ENCODE results near the gene CDH15. TPM values are rescaled to one million over a fixed set of nuclear protein-coding genes. Genes with fewer than 3 reads are reported as not detected.

CDH15 gene
- total RNA-seq, 4 donors from 2014 or later: 0.84 to 8.1 (median 1.9) TPM

- no peak overlapping the region for H3K27ac ChIP-seq
- no peak overlapping the region for H3K4me3 ChIP-seq
- no peaks in the 10 kb centered on the region for H3K4me1 ChIP-seq
- H3K27me3 ChIP-seq: no peaks in the 10 kb centered on the region
- peaks cover 0 to 72% (median 13%) of the 10 kb centered on the region in 3 donors for H3K36me3 ChIP-seq
- H3K9me3 ChIP-seq: peaks cover 0 to 14% (median 0%) of the 10 kb centered on the region in 4 donors
- no peak for TF ChIP-seq EP300 (IDR thresholded peaks at IDR 0.05)
- no peak for TF ChIP-seq POLR2A (IDR thresholded peaks at IDR 0.05)
- no peak for TF ChIP-seq CTCF (IDR thresholded peaks at IDR 0.05)
- WGBS, 2 donors: 97 to 100% methylated on average over 1 of the region's 1 CpG
- no peak for DNase-seq (ENCODE audit: low spot score in 2 of 2)
These were observed 42.2 kb upstream of the CDH15 start for GRCh38 chr16:89129378-89129777.

GRCh38 chr16:89130448-89130847 is 41.1 kb upstream of the CDH15 start:
- no peak for DNase-seq (ENCODE audit: low spot score in 2 of 2)
- peaks cover 0 to 12% (median 0%) of the 10 kb centered on the region in 4 donors for H3K9me3 ChIP-seq
- no peaks in the 10 kb centered on the region for H3K27me3 ChIP-seq
- 95 to 96% methylated on average over 5 of the region's 5 CpGs for WGBS, 2 donors
- TF ChIP-seq CTCF (IDR thresholded peaks at IDR 0.05) (no peak), EP300 (IDR thresholded peaks at IDR 0.05) (no peak), POLR2A (IDR thresholded peaks at IDR 0.05) (no peak)
- no peak overlapping the region for H3K4me3 ChIP-seq
- H3K4me1 ChIP-seq: no peaks in the 10 kb centered on the region
- H3K27ac ChIP-seq: no peak overlapping the region
- H3K36me3 ChIP-seq: peaks cover 0 to 72% (median 21%) of the 10 kb centered on the region in 3 donors

- peaks cover 0 to 5% (median 0%) of the 10 kb centered on the region in 4 donors for H3K9me3 ChIP-seq
- peaks cover 0 to 65% (median 26%) of the 10 kb centered on the region in 3 donors for H3K36me3 ChIP-seq
- WGBS, 2 donors: 90 to 95% methylated on average over 14 to 17 of the region's 17 CpGs
- no peaks in the 10 kb centered on the region for H3K27me3 ChIP-seq
- no peak for DNase-seq (ENCODE audit: low spot score in 2 of 2)
- H3K4me1 ChIP-seq: no peaks in the 10 kb centered on the region
- no peak for TF ChIP-seq CTCF (IDR thresholded peaks at IDR 0.05)
- TF ChIP-seq POLR2A (IDR thresholded peaks at IDR 0.05): no peak
- no peak for TF ChIP-seq EP300 (IDR thresholded peaks at IDR 0.05)
- H3K4me3 ChIP-seq: no peak overlapping the region
- no peak overlapping the region for H3K27ac ChIP-seq
These were observed 39.8 kb upstream of the CDH15 start for GRCh38 chr16:89131783-89132182.

GRCh38 chr16:89132194-89133005 is 39.1 kb upstream of the CDH15 start:
- no peaks in the 10 kb centered on the region for H3K27me3 ChIP-seq
- TF ChIP-seq EP300 (IDR thresholded peaks at IDR 0.05) (no peak), POLR2A (IDR thresholded peaks at IDR 0.05) (no peak), CTCF (IDR thresholded peaks at IDR 0.05) (no peak)
- 90 to 95% methylated on average over 21 of the region's 22 CpGs for WGBS, 2 donors
- no peak for DNase-seq (ENCODE audit: low spot score in 2 of 2)
- H3K4me3 ChIP-seq: no peak overlapping the region
- peaks cover 0 to 71% (median 26%) of the 10 kb centered on the region in 3 donors for H3K36me3 ChIP-seq
- H3K27ac ChIP-seq: no peak overlapping the region
- no peaks in the 10 kb centered on the region for H3K4me1 ChIP-seq
- H3K9me3 ChIP-seq: peaks cover 0 to 5% (median 0%) of the 10 kb centered on the region in 4 donors

- Histone ChIP-seq H3K4me1 (no peaks in the 10 kb centered on the region), H3K4me3 (no peak overlapping the region), H3K27me3 (no peaks in the 10 kb centered on the region), H3K27ac (no peak overlapping the region), H3K36me3 (peaks cover 0 to 81% (median 26%) of the 10 kb centered on the region in 3 donors), H3K9me3 (peaks cover 0 to 5% (median 0%) of the 10 kb centered on the region in 4 donors)
- WGBS, 2 donors: 95 to 97% methylated on average over 24 to 25 of the region's 25 CpGs
- no peak for TF ChIP-seq POLR2A (IDR thresholded peaks at IDR 0.05)
- TF ChIP-seq CTCF (IDR thresholded peaks at IDR 0.05): no peak
- TF ChIP-seq EP300 (IDR thresholded peaks at IDR 0.05): no peak
- DNase-seq (ENCODE audit: low spot score in 2 of 2): no peak
These were observed 38.0 kb upstream of the CDH15 start for GRCh38 chr16:89133457-89134127.
